HCT116 (cell line): ENCODE measurements around the gene PKM.

Source experiments
- CEBPB ChIP-seq: IDR thresholded peaks from 2 replicates; pipeline ENCODE4 v1.6.1; 2012; ENCODE audit warnings: low read depth
- CTCF ChIP-seq, 3 experiments: fragments of 200-600 bp in 1 of 3; sonication (generic) in 1 of 3; IDR thresholded peaks in 2 of 3; conservative IDR thresholded peaks in 1 of 3; 2 replicates each; pipeline ENCODE4 v1.5.1; 2012 to 2017; ENCODE audit warnings: low read depth in 2 of 3, low read length in 2 of 3, antibody characterized with exemption in 1 of 3, borderline replicate concordance in 1 of 3, control low read depth in 1 of 3, mild to moderate bottlenecking in 1 of 3, mixed read lengths in 1 of 3, mixed run types in 1 of 3, moderate library complexity in 1 of 3; ENCODE audit not compliant: insufficient read depth in 1 of 3
- EZH2 ChIP-seq: fragments of 200-600 bp; sonication (generic); IDR thresholded peaks from 2 replicates; pipeline ENCODE4 v1.6.1; 2017; ENCODE audit warnings: antibody characterized with exemption, mixed run types
- JUND ChIP-seq: IDR thresholded peaks from 2 replicates; pipeline ENCODE4 v1.6.1; 2012
- POLR2A ChIP-seq: IDR thresholded peaks from 2 replicates; pipeline ENCODE4 v1.7.0; 2011; ENCODE audit warnings: borderline replicate concordance; ENCODE audit not compliant: insufficient read depth, insufficient read length; ENCODE audit errors: extremely low read depth
- POLR2AphosphoS5 ChIP-seq: IDR thresholded peaks from 2 replicates; pipeline ENCODE4 v1.6.1; 2011; ENCODE audit warnings: mild to moderate bottlenecking, low read depth, low read length, moderate library complexity
- SIN3A ChIP-seq: IDR thresholded peaks from 2 replicates; pipeline ENCODE4 v1.6.1; 2012; ENCODE audit warnings: low read depth
- SP1 ChIP-seq: IDR thresholded peaks from 2 replicates; pipeline ENCODE4 v1.6.1; 2012; ENCODE audit warnings: low read depth
- SRF ChIP-seq: IDR thresholded peaks from 2 replicates; pipeline ENCODE4 v1.6.1; 2012; ENCODE audit warnings: low read depth
- ZFX ChIP-seq: fragments of 450-650 bp; IDR thresholded peaks from 2 replicates; pipeline ENCODE4 v1.6.1; 2017
- ZNF274 ChIP-seq: fragments of 200-500 bp; sonication (Bioruptor generic); IDR thresholded peaks from 2 replicates; pipeline ENCODE4 v1.6.1; 2014; ENCODE audit warnings: mild to moderate bottlenecking, low read depth, low read length, inconsistent platforms
- TF ChIP-seq, protein P1 (sequence below): IDR thresholded peaks from 2 replicates; pipeline ENCODE4 v1.6.1; 2012

DNA sequence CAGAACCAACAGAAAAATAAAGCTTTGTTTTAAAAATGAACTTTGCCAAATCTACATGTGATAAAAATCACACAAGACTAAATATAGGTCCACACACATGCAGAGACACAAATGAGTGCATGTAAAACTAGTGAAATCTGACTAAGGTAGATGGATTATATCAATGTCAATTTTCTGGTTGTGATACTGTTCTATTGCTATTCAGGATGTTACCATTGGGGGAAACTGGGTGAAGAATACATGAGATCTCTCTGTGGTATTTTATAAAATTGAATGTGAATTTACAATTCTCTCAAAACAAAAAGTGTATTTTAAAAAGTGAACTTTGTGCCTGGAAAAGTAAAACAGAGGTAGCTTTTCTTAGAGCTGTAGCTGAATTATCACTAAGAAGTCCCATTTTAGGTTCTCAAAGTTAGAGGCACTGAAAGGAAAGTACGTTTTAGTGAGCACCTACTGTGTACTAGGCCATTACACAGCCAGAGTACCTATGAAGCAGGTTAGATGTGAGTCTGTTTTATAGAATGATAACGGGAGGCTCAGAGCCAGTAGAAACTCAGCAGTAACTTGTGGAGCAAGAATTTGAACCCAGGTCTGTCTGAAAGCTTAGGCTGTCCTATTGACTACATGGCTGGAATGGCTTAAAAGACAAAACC lies 41.6 kb downstream of the PKM start:
- TF ChIP-seq ZNF274 (no peak), POLR2AphosphoS5 (no peak), EZH2 (no peak), JUND (no peak), CTCF (IDR thresholded peaks at IDR 0.05 in 2 of 3, conservative IDR thresholded peaks at IDR 0.05 in 1 of 3; ENCODE audit: borderline replicate concordance in 1 of 3, insufficient read depth in 1 of 3, low read depth in 2 of 3, low read length in 2 of 3) (no peak), ZFX (no peak), CEBPB (no peak), SRF (no peak), SP1 (no peak), POLR2A (no peak), SIN3A (no peak)
- TF ChIP-seq, protein P1, sequence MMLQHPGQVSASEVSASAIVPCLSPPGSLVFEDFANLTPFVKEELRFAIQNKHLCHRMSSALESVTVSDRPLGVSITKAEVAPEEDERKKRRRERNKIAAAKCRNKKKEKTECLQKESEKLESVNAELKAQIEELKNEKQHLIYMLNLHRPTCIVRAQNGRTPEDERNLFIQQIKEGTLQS = no peak
